ENCODE data around the gene VWA2.

The VWA2 gene

GRCh38 chr10:114246679-114247305 is 7.7 kb downstream of the VWA2 start:
- Histone ChIP-seq H3K4me3 (ENCODE audit: low read depth, low read length) (no peak overlapping the region), H3K36me3 (ENCODE audit: control insufficient read depth in 2 of 2, insufficient read depth in 1 of 2, low read length in 2 of 2) (no peaks in the 10 kb centered on the region), H3K4me1 (ENCODE audit: control insufficient read depth, insufficient read depth, low read length) (no peaks in the 10 kb centered on the region), H3K27ac (ENCODE audit: extremely low read depth, low read depth, low read length) (no peak overlapping the region), H3K9me3 (ENCODE audit: control insufficient read depth, insufficient read depth, low read depth, low read length) (no peaks in the 10 kb centered on the region)
- TF ChIP-seq PATZ1 (tag by site-specific recombination; IDR thresholded peaks at IDR 0.05) (no peak), ZNF596 (tag by site-specific recombination; IDR thresholded peaks at IDR 0.05) (no peak), HOXA7 (CRISPR knock-in tag; IDR thresholded peaks at IDR 0.05; ENCODE audit: borderline replicate concordance) (no peak), ZNF449 (tag by site-specific recombination; IDR thresholded peaks at IDR 0.05) (no peak), ZNF341 (tag by site-specific recombination; IDR thresholded peaks at IDR 0.05; ENCODE audit: low read depth) (no peak), KLF10 (tag by site-specific recombination; IDR thresholded peaks at IDR 0.05) (no peak), ZNF202 (tag by site-specific recombination; IDR thresholded peaks at IDR 0.05; ENCODE audit: borderline replicate concordance) (no peak), ZNF23 (tag by site-specific recombination; IDR thresholded peaks at IDR 0.05; ENCODE audit: borderline replicate concordance) (no peak)
- ChIA-PET CTCF (no interaction called here), POLR2A (no interaction called here)

- H3K36me3 ChIP-seq (ENCODE audit: control insufficient read depth in 2 of 2, insufficient read depth in 1 of 2, low read length in 2 of 2), result no peaks in the 10 kb centered on the region
- ChIA-PET CTCF (no interaction called here), POLR2A (no interaction called here)
- TF ChIP-seq ZNF521 (tag by site-specific recombination; IDR thresholded peaks at IDR 0.05) (no peak), GLI2 (tag by site-specific recombination; IDR thresholded peaks at IDR 0.05; ENCODE audit: borderline replicate concordance, low read depth) (no peak), ZNF121 (tag by site-specific recombination; IDR thresholded peaks at IDR 0.05) (no peak), ZIC2 (tag by site-specific recombination; IDR thresholded peaks at IDR 0.05) (no peak), ELK4 (IDR thresholded peaks at IDR 0.05; ENCODE audit: borderline replicate concordance, low read depth, low read length) (no peak), SCRT1 (tag by site-specific recombination; IDR thresholded peaks at IDR 0.05; ENCODE audit: borderline replicate concordance) (no peak), REPIN1 (tag by site-specific recombination; IDR thresholded peaks at IDR 0.05; ENCODE audit: low read depth) (no peak), HIC1 (tag by site-specific recombination; IDR thresholded peaks at IDR 0.05) (no peak), ZNF658 (tag by site-specific recombination; IDR thresholded peaks at IDR 0.05) (no peak), ZNF792 (tag by site-specific recombination; IDR thresholded peaks at IDR 0.05) (no peak), ZNF488 (tag by site-specific recombination; IDR thresholded peaks at IDR 0.05) (no peak)
- H3K9me3 ChIP-seq (ENCODE audit: control insufficient read depth, insufficient read depth, low read depth, low read length), result no peaks in the 10 kb centered on the region
- H3K4me3 ChIP-seq (ENCODE audit: low read depth, low read length), result no peak overlapping the region
- H3K27ac ChIP-seq (ENCODE audit: extremely low read depth, low read depth, low read length), result no peak overlapping the region
- no peaks in the 10 kb centered on the region for H3K4me1 ChIP-seq (ENCODE audit: control insufficient read depth, insufficient read depth, low read length)
Observed at GRCh38 chr10:114250236-114250635, 11.2 kb downstream of the VWA2 start.
